GM10266 (cell line): Measurements from ENCODE around the gene TACC2.

Source experiments
- DNase-seq: peaks from one replicate; pipeline ENCODE4 v3.0.0; 2012; ENCODE audit errors: extremely low spot score
- TF ChIP-seq, protein P1 (sequence below): IDR thresholded peaks from 2 replicates; pipeline ENCODE4 v1.5.1; 2012; ENCODE audit warnings: mild to moderate bottlenecking, low read depth; ENCODE audit not compliant: control insufficient read depth, insufficient read depth; ENCODE audit errors: missing control alignments

TACC2 gene

GRCh38 chr10:122135251-122136025 is 146.5 kb downstream of the TACC2 start:
- DNase-seq: no peak
- TF ChIP-seq, protein P1, sequence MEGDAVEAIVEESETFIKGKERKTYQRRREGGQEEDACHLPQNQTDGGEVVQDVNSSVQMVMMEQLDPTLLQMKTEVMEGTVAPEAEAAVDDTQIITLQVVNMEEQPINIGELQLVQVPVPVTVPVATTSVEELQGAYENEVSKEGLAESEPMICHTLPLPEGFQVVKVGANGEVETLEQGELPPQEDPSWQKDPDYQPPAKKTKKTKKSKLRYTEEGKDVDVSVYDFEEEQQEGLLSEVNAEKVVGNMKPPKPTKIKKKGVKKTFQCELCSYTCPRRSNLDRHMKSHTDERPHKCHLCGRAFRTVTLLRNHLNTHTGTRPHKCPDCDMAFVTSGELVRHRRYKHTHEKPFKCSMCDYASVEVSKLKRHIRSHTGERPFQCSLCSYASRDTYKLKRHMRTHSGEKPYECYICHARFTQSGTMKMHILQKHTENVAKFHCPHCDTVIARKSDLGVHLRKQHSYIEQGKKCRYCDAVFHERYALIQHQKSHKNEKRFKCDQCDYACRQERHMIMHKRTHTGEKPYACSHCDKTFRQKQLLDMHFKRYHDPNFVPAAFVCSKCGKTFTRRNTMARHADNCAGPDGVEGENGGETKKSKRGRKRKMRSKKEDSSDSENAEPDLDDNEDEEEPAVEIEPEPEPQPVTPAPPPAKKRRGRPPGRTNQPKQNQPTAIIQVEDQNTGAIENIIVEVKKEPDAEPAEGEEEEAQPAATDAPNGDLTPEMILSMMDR: no peak

DNA sequence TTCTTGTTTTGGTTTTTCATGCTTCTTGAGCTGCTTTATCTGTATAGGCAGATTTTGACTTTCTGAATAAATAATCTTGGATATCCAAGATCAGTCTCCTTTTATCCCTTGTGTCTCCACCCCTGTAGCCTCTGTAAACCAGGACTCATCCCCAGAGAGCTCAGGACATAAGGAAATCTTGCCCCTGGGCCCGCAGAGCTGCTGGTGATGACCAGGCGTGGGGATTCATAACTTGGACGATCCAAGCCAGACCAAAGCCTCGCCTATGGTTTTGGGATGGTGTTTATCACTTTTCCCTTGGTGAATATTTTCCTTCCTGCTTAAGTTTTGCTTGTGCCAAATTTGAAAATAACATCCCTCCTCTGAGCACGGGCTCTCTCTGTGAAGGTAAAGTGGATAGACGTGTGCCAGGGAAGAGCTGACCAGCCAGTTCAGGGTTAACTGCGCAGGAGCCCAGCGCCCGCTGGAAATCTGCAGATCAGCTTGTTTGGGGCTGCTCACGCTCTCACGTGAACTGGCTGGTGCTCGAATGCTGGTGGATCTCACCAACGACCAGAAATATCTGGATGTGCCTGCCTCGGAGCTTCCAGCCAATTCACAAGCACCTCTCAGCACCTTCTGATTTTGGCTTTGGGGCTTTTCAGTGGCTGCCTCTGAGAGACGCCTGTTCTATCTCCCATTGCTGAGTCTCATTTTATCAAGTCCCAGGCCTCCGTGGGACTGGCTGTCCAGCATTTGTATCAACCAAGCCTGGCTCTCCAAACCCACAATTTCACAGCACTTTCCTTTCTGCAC is 150.1 kb downstream of the TACC2 start:
- DNase-seq: no peak
- TF ChIP-seq, protein P1: no peak

GRCh38 chr10:122139627-122140170 is 150.7 kb downstream of the TACC2 start:
- DNase-seq: no peak
- TF ChIP-seq, protein P1: no peak

- TF ChIP-seq, protein P1: no peak
- DNase-seq: no peak
Observed at GRCh38 chr10:122140461-122140902, 151.5 kb downstream of the TACC2 start.

DNA sequence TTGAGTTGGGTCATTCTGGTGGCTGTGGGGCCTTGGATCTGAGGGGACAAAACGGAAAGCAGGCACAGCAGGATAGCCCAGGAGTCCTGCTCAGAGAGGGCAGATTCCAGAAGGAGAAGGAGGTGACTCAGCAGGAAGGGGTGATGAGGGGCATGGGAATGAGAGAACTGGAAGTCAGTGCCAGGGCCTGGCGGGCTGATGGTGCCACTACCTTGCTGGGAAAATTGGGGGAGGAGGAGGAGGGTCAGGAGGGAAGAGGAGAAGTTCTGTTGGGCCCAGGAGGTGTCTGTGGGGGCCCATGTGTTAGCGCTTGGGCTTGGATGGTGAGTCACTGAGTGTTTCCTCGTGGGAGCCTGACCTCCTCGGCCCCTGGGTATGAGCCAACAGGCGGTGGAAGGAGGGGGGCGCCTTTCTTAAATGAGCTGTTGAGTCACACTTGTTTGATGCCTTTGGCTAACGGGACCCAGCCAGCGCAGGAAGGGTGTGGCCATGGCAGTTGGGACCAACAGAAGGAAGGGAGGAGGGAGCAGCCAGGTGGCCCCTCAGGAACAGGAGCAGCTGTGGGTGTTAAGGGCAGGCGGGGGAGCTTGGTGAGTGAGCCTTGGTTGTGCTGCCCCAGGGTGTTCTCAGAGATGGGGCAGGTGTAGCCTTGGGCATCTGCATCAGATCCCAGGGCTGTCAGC is 152.1 kb downstream of the TACC2 start:
- no peak for DNase-seq
- TF ChIP-seq, protein P1: no peak

DNA sequence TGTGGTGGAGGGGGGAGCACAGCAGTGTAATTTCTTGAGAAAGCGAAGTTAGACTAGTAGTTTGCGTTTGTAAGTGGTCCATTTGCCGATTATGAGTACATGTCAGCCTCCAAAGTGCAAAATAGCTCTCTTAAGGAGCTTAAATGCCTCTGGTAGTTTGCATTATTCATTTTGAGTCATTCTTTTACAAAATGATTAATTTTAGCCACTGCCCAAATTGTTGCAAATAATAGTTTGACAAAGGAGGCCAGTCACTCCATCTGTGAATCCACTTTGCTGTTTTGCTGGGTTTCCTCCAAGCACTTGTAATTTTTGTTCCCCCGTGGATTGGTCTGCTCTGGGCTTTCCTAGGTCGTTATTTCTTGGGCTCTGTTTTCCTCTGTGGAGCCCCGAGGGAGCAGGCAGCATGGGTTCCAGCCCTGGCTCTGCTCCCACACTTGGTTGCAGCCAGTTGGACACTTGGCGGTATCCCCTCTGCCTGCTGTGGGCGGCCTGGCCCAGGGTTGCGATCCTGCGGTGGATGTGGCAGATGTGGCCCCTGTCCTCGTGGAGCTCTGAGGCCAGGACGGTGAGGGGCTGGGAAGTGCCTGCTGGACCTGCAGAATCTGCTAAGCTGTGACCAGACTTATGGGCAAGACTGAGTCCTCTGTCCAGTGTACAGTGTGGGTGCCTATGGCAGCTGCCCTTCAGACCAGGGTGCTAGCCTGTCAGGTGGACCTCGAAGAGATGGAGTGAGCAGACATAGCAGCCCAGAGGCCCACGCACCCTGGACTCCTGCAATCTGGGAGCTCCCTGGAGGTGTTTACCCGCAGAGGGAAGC is 153.1 kb downstream of the TACC2 start:
- no peak for DNase-seq
- TF ChIP-seq, protein P1: no peak
